C4-2B (cell line): ENCODE data around the gene KCNQ1.

Source experiments
- ZFX ChIP-seq: fragments of 450-650 bp; IDR thresholded peaks from 2 replicates; pipeline ENCODE4 v1.6.1; 2017
- TF ChIP-seq, protein P1 (sequence below): fragments of 450-650 bp; conservative IDR thresholded peaks from 2 replicates; pipeline ENCODE4 v1.5.1; 2017; ENCODE audit warnings: mild to moderate bottlenecking

GRCh38 chr11:2595204-2595603 lies 150.4 kb downstream of the KCNQ1 start:
- TF ChIP-seq, protein P1, sequence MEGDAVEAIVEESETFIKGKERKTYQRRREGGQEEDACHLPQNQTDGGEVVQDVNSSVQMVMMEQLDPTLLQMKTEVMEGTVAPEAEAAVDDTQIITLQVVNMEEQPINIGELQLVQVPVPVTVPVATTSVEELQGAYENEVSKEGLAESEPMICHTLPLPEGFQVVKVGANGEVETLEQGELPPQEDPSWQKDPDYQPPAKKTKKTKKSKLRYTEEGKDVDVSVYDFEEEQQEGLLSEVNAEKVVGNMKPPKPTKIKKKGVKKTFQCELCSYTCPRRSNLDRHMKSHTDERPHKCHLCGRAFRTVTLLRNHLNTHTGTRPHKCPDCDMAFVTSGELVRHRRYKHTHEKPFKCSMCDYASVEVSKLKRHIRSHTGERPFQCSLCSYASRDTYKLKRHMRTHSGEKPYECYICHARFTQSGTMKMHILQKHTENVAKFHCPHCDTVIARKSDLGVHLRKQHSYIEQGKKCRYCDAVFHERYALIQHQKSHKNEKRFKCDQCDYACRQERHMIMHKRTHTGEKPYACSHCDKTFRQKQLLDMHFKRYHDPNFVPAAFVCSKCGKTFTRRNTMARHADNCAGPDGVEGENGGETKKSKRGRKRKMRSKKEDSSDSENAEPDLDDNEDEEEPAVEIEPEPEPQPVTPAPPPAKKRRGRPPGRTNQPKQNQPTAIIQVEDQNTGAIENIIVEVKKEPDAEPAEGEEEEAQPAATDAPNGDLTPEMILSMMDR = no peak
- no peak for TF ChIP-seq ZFX
